Rectal smooth muscle tissue (tissue), 1 donor: ENCODE measurements around the gene TENM4.
"Not testable (repeated sequence)": the region's sequence is repeated elsewhere in the genome, so short reads cannot be mapped to it uniquely, and the experiment has no call there.

ENCODE experiments used
- H3K27ac ChIP-seq: one replicate; pipeline ENCODE4 v1.7.0; 2013; ENCODE audit warnings: low read depth, low read length, inconsistent platforms
- H3K27me3 ChIP-seq: one replicate; pipeline ENCODE4 v1.7.0; 2013; ENCODE audit warnings: low read length; ENCODE audit not compliant: control insufficient read depth, insufficient read depth
- H3K36me3 ChIP-seq: one replicate; pipeline ENCODE4 v1.7.0; 2013; ENCODE audit warnings: low read length; ENCODE audit not compliant: control insufficient read depth, insufficient read depth
- H3K4me1 ChIP-seq: one replicate; pipeline ENCODE4 v1.7.0; 2013; ENCODE audit warnings: low read length; ENCODE audit not compliant: control insufficient read depth, insufficient read depth
- H3K4me3 ChIP-seq: one replicate; pipeline ENCODE4 v1.7.0; 2013; ENCODE audit warnings: low read length
- H3K9ac ChIP-seq: one replicate; pipeline ENCODE4 v1.7.0; 2013; ENCODE audit warnings: low read length

Gene TENM4

DNA sequence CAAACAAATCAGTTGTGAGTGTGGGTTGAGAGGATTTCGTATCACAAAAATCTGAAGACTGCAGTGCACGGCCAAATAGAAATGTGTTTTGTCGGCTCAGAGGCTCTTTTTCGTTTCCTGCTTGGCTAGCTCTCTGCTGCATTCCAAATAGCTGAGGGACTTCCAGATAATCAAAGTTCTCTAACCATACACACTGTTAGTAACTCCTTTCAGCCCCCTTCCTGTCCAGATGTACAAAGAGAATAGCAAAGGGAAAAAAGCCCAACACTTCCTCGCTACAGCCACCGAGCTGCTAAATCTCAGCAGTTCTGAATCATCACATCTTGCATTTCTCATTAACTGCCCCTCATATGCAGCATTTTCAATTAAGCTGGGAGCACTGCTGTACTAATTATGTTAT, 203.1 kb downstream of the TENM4 start:
- no peaks in the 10 kb centered on the region for H3K36me3 ChIP-seq
- no peaks in the 10 kb centered on the region for H3K27me3 ChIP-seq
- H3K27ac ChIP-seq, result no peak overlapping the region
- no peaks in the 10 kb centered on the region for H3K4me1 ChIP-seq
- no peak overlapping the region for H3K4me3 ChIP-seq
- H3K9ac ChIP-seq, result no peak overlapping the region

DNA sequence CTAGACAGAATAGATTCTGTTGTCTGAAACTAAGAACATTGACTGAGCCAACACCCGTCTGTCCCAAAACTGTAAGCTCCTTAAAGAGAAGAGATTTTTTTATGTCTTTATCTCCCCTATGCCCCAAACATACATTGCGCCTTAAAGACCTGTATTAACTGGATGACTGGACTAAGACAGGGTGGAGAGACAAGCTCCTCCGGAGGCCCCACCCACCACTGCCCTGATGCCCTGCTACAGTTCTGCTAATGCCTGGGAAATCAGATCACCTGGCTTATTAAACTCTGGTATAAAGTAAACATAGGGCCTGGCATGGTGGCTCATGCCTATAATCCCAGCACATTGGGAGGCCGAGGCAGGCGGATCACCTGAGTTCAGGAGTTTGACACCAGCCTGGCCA, 203.7 kb downstream of the TENM4 start:
- H3K4me1 ChIP-seq, result no peaks in the 10 kb centered on the region
- no peaks in the 10 kb centered on the region for H3K27me3 ChIP-seq
- H3K27ac ChIP-seq, result no peak overlapping the region
- no peak overlapping the region for H3K9ac ChIP-seq
- no peaks in the 10 kb centered on the region for H3K36me3 ChIP-seq
- no peak overlapping the region for H3K4me3 ChIP-seq

DNA sequence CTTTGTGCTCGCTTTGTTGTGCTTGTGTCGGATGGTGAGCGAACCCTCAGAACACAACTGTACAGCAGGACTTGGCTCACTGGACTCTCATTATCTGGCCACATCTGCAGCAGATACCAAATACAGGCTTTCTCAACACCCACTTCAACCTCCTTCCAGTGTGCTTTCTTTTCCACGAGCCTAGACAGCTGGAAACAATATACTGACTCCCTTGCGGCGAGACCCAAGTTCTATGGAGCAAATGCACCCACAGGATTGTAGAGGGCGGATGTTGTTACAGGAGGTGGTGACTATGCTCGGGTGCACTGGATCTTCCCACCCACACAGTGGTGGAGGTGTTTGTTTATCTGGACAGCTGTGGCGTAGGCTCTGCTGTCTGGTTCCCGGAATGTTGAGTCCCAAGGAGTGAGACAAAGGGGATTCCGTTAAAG, 204.3 kb downstream of the TENM4 start:
- H3K27me3 ChIP-seq, result no peaks in the 10 kb centered on the region
- no peak overlapping the region for H3K9ac ChIP-seq
- H3K4me1 ChIP-seq, result no peaks in the 10 kb centered on the region
- H3K4me3 ChIP-seq, result no peak overlapping the region
- H3K27ac ChIP-seq, result no peak overlapping the region
- no peaks in the 10 kb centered on the region for H3K36me3 ChIP-seq

DNA sequence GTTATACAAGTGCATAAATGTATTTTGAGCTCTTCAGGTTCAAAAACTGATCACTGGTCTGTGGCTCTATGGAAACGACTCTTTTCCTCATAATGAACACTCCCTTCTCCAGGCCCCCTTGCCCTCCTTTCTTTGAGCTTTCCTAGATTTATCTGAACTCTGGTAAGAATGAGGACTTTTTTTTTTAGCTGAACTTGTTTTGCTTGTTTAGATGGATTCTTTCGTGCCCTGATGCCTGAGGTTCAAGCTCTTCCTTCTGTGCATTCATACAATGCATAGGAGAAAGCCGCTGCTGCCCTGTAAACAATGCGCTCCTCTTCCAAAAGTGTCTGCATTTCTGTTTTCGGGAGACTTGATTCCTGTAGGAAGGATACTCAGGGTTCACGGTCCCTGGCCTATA, 205.1 kb downstream of the TENM4 start:
- Histone ChIP-seq H3K9ac (no peak overlapping the region), H3K4me3 (no peak overlapping the region), H3K27ac (no peak overlapping the region), H3K27me3 (no peaks in the 10 kb centered on the region), H3K4me1 (no peaks in the 10 kb centered on the region), H3K36me3 (no peaks in the 10 kb centered on the region)

DNA sequence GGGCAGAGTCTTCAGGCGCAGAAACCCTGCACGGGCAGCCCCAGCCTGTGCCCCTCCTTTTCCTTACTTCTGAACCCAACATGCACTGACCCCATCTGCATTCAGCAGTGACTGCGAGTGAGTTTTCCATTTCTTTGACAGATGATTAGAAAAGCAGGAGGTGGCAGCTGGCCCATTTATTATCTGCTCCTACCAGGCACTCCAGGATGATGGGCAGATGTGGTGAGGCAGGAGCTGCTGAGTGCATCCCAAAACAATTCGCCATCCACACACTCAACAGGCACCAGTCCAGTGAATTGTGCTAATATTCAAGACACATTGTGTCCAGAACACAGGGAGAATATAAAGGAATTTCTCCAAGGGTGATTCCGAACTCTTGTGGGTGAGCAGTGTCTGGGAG, 208.5 kb downstream of the TENM4 start:
- Histone ChIP-seq H3K27ac (no peak overlapping the region), H3K27me3 (no peaks in the 10 kb centered on the region), H3K9ac (no peak overlapping the region), H3K4me3 (no peak overlapping the region), H3K36me3 (no peaks in the 10 kb centered on the region), H3K4me1 (no peaks in the 10 kb centered on the region)

DNA sequence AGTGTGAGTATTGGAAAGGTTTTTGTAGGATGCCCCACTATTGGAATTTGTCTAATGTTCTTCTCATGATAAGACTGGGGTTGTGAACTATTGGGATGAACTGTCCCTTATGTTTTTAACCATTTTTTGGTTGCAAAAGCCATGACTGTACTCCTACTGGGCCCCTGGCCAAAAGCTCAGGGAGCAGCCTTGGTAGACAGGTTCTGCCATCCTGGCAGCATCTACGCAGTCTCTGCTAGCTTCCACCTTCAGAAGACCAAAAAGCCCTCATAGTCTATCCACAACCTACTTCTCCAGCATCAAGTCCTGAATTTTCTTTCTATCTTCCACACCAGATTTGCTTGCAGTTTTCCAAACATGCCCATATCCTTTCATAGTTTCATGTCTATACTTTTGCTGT, 211.8 kb downstream of the TENM4 start:
- no peak overlapping the region for H3K27ac ChIP-seq
- H3K27me3 ChIP-seq, result no peaks in the 10 kb centered on the region
- no peak overlapping the region for H3K4me3 ChIP-seq
- no peak overlapping the region for H3K9ac ChIP-seq
- H3K36me3 ChIP-seq, result no peaks in the 10 kb centered on the region
- no peaks in the 10 kb centered on the region for H3K4me1 ChIP-seq

DNA sequence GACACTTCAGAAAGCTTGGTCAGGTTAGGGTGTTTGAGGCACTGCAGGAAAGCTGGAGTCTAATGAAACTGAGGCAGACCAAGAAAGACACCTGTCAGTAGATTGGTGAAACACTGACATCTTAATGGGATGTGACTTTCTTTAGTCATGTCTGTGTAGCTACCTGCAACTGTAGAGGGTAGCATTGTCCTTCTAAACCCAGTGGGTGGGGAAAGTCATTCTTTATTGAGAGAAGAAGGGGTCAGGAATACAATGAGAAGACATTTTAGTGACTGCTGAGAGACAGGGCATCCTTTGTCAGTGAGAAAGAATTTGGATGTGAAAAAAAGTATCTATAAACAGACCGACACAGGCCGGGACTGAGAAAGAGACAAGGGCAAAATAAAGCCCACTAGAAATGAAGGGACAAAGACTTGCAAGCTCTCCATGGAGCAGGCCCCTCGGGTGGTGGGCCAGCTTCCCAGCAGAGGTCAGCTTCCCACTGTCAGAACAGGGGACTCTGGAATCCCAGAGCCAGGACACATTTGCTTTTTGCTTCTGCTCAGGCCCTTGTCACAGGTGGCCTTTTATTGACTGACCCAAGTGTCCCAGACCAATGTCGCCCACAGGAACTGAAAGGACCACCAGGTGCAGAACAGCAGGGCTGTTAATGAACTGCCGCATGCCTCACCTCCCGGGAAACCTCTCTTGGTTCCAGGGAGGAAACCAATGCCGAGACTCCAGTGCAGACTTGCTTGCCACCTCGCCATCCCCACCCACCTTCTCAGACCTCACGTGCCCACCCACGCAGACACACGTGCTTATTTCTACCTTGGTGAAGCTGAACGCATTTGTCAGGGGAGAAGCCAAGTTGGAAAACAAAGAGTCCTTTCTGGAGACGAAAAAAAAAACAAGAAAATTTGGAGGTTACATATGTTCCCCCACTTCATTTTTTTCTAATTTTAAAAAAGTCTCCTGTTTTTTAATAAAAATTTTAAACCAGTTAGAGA, 212.8 kb downstream of the TENM4 start:
- Histone ChIP-seq H3K27ac (no peak overlapping the region), H3K27me3 (no peaks in the 10 kb centered on the region), H3K36me3 (no peaks in the 10 kb centered on the region), H3K4me1 (no peaks in the 10 kb centered on the region), H3K4me3 (no peak overlapping the region), H3K9ac (no peak overlapping the region)

DNA sequence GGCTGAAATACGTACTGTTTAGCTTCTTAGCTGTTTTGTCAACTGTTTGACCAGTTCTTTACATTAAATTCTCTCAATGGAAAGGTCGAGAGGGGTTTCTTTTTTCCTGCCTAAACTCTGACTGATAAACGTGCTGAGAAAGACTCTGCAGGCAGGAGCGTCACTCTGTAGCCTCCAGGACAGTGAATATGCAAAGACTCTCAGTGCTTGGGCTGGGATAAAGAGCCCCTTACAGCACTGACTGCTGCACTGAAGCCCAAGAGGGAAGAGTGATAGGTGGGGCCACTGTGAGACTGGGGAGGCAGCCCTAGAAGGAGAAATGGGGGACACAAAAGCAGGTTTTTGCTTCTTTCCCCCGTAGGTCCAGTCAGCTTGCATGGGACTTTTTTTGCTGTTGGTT, 213.5 kb downstream of the TENM4 start:
- Histone ChIP-seq H3K36me3 (no peaks in the 10 kb centered on the region), H3K9ac (no peak overlapping the region), H3K4me1 (no peaks in the 10 kb centered on the region), H3K27ac (no peak overlapping the region), H3K4me3 (no peak overlapping the region), H3K27me3 (no peaks in the 10 kb centered on the region)

DNA sequence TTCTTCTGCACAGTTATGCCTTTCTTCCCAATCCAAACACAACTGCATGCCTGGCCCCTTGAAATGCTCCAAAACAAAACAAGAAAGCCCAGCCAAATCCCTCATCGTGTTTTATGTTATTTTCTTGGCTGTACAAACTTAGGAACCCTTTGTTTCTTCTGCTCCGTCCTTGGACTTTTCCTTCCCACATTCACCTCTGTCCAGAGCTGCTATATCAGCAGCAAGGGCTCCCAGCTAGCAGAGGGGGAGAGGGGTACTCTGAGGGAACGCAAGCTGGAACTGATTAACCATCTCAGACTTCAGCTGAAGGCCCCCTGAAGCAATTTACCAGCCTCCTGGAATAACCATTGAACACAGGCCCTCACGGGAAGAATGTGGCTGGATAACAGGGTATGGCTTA, 214.7 kb downstream of the TENM4 start:
- Histone ChIP-seq H3K27me3 (no peaks in the 10 kb centered on the region), H3K9ac (no peak overlapping the region), H3K4me1 (no peaks in the 10 kb centered on the region), H3K27ac (no peak overlapping the region), H3K4me3 (no peak overlapping the region), H3K36me3 (no peaks in the 10 kb centered on the region)

DNA sequence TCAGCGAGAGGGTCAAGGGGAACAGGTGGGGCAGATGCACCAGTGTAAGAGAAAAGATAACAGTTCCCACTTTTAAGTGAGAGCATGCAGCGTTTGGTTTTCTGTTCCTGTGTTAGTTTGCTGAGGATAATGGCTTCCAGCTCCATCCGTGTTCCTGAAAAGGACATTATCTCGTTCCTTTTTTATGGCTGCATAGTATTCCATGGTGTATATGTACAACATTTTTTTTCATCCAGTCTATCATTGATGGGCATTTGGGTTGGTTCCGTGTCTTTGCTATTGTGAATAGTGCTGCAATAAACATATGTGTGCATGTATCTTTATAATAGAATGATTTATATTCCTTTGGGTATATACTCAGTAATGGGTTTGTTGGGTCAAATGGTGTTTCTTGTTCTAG, 218.7 kb downstream of the TENM4 start:
- not testable (repeated sequence) for H3K9ac ChIP-seq, H3K4me1 ChIP-seq, H3K36me3 ChIP-seq, H3K27me3 ChIP-seq, H3K4me3 ChIP-seq, H3K27ac ChIP-seq

DNA sequence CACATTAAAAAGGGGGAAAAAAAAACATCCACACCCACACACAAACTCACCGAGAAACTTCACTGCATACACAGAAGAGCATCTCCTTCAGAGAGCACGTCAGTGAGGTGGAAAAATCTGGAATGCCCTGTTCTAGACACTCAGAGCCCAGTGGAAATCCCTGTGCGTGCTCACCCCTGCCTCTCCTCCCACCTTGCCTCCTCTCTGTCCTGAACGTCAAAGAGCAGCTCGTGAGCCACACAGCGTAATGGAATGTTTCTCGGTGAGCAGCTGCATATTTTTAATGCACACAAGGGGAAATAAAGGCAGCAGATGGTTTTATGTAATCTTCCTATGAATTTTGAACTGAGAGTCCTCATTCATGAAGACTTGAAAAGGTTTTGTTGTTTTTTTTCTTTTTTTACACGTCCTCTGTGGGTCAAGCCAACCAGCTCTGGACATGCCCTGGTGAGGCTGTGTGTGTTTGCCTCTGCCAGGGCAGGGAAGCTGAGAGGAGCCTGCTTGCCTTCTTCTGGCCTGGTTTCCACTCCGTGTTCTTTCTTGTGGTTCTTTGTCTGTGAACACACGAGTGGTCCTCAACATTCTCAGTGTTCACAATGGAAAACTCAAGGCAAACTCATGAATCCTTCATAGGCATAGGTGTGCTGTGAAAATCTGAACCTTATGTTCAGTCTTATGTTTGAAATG, 219.2 kb downstream of the TENM4 start:
- Histone ChIP-seq H3K4me1 (no peaks in the 10 kb centered on the region), H3K27ac (no peak overlapping the region), H3K4me3 (no peak overlapping the region), H3K36me3 (no peaks in the 10 kb centered on the region), H3K9ac (no peak overlapping the region), H3K27me3 (no peaks in the 10 kb centered on the region)

DNA sequence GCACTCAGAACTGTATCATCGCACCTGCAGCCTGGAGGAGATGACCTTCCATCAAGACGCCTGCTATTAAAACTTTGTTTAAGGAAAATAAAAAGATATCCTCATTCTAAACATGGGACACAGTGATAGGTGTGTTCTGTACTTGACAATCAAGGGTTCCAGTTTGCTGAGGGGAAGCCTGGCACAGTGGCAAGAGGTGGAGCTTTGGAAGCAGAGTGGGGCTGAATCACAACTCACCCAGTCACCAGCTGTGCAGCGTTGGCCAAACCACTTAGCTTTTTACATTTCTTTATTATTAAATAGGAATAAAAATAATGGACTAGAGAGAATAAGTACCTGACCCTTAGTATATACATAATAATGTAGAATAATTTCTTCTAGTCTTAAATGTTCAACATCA, 220.7 kb downstream of the TENM4 start:
- no peaks in the 10 kb centered on the region for H3K36me3 ChIP-seq
- H3K4me1 ChIP-seq, result no peaks in the 10 kb centered on the region
- H3K27me3 ChIP-seq, result no peaks in the 10 kb centered on the region
- H3K4me3 ChIP-seq, result no peak overlapping the region
- H3K27ac ChIP-seq, result no peak overlapping the region
- no peak overlapping the region for H3K9ac ChIP-seq
